Uterus (tissue), 2 donors: Measurements from ENCODE around the gene ADCY4.

Experiments
- CTCF ChIP-seq, 4 experiments: fragments of 200-600 bp in 2 of 4; fragments of 450-650 bp in 2 of 4; sonication (generic) in 2 of 4; IDR thresholded peaks; one replicate each; pipeline ENCODE4 v1.5.1; 2016 to 2019; ENCODE audit warnings: antibody characterized with exemption in 4 of 4, mild to moderate bottlenecking in 2 of 4, moderate library complexity in 1 of 4
- POLR2A ChIP-seq, 2 donors: fragments of 450-650 bp; IDR thresholded peaks; one replicate each; pipeline ENCODE4 v1.6.1; 2016; ENCODE audit warnings: antibody characterized with exemption in 2 of 2, mild to moderate bottlenecking in 1 of 2, moderate library complexity in 1 of 2

- TF ChIP-seq CTCF (IDR thresholded peaks at IDR 0.05) (peak in 2 of 4 experiments; percentile 21 to 24), POLR2A (IDR thresholded peaks at IDR 0.05) (no peak)
These were observed 18.9 kb downstream of the ADCY4 start for GRCh38 chr14:24315807-24316596.
